Renal cortex interstitium (tissue), 15 donors: ENCODE results near the gene PKMYT1. TPM values are rescaled to one million over a fixed set of nuclear protein-coding genes. Genes with fewer than 3 reads are reported as not detected.
A peak's percentile ranks its signal among the peaks of the same experiment; 100 is the strongest.

Experiments used
- DNase-seq, 11 donors: peaks; one replicate each; pipeline ENCODE4 v3.0.0-alpha.2; 2013; ENCODE audit warnings: low read depth in 9 of 11, low spot score in 4 of 11; ENCODE audit errors: extremely low read depth in 1 of 11
- long read RNA-seq, 16 experiments: transcript quantifications; one replicate each; lab custom pipeline, GENCODE V29; 2026
- polyA plus RNA-seq, 3 donors: library from polyadenylated mRNA; unstranded; fragments of 120-200 nt; gene quantifications; one replicate each; pipeline ENCODE4 v1.2.1, GENCODE V29; 2013; ENCODE audit not compliant: insufficient read length in 3 of 3

The PKMYT1 gene
- 10 to 100 TPM; 11.7 to 22.4 (median 18.8) TPM for polyA plus RNA-seq
- long read RNA-seq, donor 1, partial matches to known transcripts = 5 of 8 reads
- long read RNA-seq, donor 1, other reads (novel, unspliced or antisense) = 0 of 8 reads
- long read RNA-seq, donor 2, partial matches to known transcripts = 0 of 1 reads
- long read RNA-seq, donor 2, other reads (novel, unspliced or antisense) = 0 of 1 reads
- long read RNA-seq, donor 3, partial matches to known transcripts = 19 of 22 reads
- long read RNA-seq, donor 3, other reads (novel, unspliced or antisense) = 0 of 22 reads
- long read RNA-seq, donor 4, partial matches to known transcripts = 0 of 3 reads
- long read RNA-seq, donor 4, other reads (novel, unspliced or antisense) = 0 of 3 reads
- long read RNA-seq, donor 5 = 0 reads
- long read RNA-seq, donor 6, partial matches to known transcripts = 0 of 8 reads
- long read RNA-seq, donor 6, other reads (novel, unspliced or antisense) = 0 of 8 reads
- long read RNA-seq, donor 7, partial matches to known transcripts = 10 of 13 reads
- long read RNA-seq, donor 7, other reads (novel, unspliced or antisense) = 0 of 13 reads
- long read RNA-seq, donor 8 = 0 reads
- long read RNA-seq, donor 9, transcript PKMYT1-201 (9 exons, 2,171 nt) = major isoform, 5 of 5 reads
- long read RNA-seq, donor 9, partial matches to known transcripts = 0 of 5 reads
- long read RNA-seq, donor 9, other reads (novel, unspliced or antisense) = 0 of 5 reads
- long read RNA-seq, donor 10, partial matches to known transcripts = 0 of 3 reads
- long read RNA-seq, donor 10, other reads (novel, unspliced or antisense) = 0 of 3 reads
- long read RNA-seq, donor 11, transcript PKMYT1-201 (9 exons, 2,171 nt) = major isoform, 5 of 5 reads
- long read RNA-seq, donor 11, partial matches to known transcripts = 0 of 5 reads
- long read RNA-seq, donor 11, other reads (novel, unspliced or antisense) = 0 of 5 reads
- long read RNA-seq, donor 12 = 0 reads
- long read RNA-seq, donor 13 = 0 reads
- long read RNA-seq, donor 14, partial matches to known transcripts = 0 of 1 reads
- long read RNA-seq, donor 14, other reads (novel, unspliced or antisense) = 0 of 1 reads
- long read RNA-seq, donor 15, partial matches to known transcripts = 0 of 1 reads
- long read RNA-seq, donor 15, other reads (novel, unspliced or antisense) = 0 of 1 reads
- long read RNA-seq, donor 16, partial matches to known transcripts = 18 of 25 reads
- long read RNA-seq, donor 16, other reads (novel, unspliced or antisense) = 0 of 25 reads

- peak in 10 of 11 donors; percentile 71 to 91 (median 86) for DNase-seq
These were observed at the start of gene PKMYT1 for GRCh38 chr16:2980227-2981176. Gene PKMYT1 (minus strand): TSS chr16:2980446. CDS start chr16:2979657, 789 bp downstream.

- DNase-seq = no peak
These were observed 49.4 kb upstream of the PKMYT1 start for GRCh38 chr16:3029491-3030221.

- no peak for DNase-seq
These were observed 48.6 kb upstream of the PKMYT1 start for GRCh38 chr16:3028716-3029319.

- peak in 3 of 11 donors; percentile 80 to 83 (median 82) for DNase-seq
These were observed 47.9 kb upstream of the PKMYT1 start for GRCh38 chr16:3027983-3028715.

- DNase-seq = no peak
These were observed 47.2 kb upstream of the PKMYT1 start for GRCh38 chr16:3027489-3027795.

GRCh38 chr16:3026609-3027488 is 46.6 kb upstream of the PKMYT1 start:
- no peak for DNase-seq

GRCh38 chr16:3026003-3026378 is 45.7 kb upstream of the PKMYT1 start:
- DNase-seq = no peak

GRCh38 chr16:3025032-3026002 is 45.1 kb upstream of the PKMYT1 start:
- DNase-seq = no peak

- peak in 10 of 11 donors; percentile 90 to 97 (median 95) for DNase-seq
These were observed 43.6 kb upstream of the PKMYT1 start, which contains the start of the genes HCFC1R1 and THOC6 for GRCh38 chr16:3023669-3024478. Gene HCFC1R1 (minus strand): TSS chr16:3023942. CDS start chr16:3023941, 1 bp downstream. Gene THOC6 (plus strand): TSS chr16:3024035. CDS start chr16:3024327, 292 bp downstream.

- no peak for DNase-seq
These were observed 43.1 kb upstream of the PKMYT1 start for GRCh38 chr16:3023415-3023668.

GRCh38 chr16:3022684-3023414 is 42.6 kb upstream of the PKMYT1 start:
- DNase-seq = no peak

GRCh38 chr16:3022208-3022683 is 42.0 kb upstream of the PKMYT1 start:
- DNase-seq = peak in 3 of 11 donors; percentile 76 to 87 (median 77)
